GM18907 (cell line): Measurements from ENCODE around the gene MED6.

Experiments used
- ATAC-seq: cut with Tn5 transposase; IDR thresholded peaks from one replicate; pipeline ENCODE4 v1.9.1; 2021; ENCODE audit warnings: mild to moderate bottlenecking, moderate library complexity; ENCODE audit not compliant: unreplicated experiment

Gene MED6

DNA sequence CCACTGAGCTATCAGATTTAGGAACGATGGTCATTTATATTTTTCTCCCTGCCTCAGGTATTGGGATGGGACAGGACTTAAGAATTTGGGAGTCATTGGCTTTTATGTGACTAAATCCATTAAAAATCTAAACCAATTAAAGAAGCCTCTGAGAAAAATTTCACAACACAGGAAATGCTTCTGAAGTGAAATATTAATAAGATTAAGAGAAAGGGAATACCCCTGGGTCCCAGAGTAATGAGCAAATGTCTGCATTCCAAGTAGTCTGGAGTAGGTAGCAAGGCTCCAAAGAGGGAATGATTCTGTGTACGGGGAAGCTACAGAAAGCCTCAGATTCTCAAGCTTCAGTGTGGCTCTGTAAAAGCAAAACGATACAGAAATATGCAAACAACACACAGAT, 707 bp upstream of the MED6 start:
- peak; percentile 6 for ATAC-seq

DNA sequence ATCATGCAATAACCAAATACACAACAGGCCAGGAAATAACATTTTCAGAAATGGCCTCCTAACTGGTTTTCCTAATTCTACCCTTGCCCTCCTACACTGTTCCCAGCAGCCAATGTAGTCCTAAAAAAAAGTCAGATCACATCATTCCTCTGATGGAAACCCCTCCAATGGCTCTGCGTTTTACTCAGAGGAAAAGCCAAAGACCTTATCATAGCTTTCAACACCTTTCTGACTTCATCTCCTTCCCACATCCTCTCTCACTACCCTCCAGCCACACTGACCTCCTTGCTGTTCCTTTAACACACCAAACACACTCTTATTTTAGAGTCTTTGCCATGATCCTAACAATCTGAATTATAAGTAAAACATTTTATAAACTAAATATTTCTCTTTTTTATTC, 1.1 kb downstream of the MED6 start:
- no peak for ATAC-seq

DNA sequence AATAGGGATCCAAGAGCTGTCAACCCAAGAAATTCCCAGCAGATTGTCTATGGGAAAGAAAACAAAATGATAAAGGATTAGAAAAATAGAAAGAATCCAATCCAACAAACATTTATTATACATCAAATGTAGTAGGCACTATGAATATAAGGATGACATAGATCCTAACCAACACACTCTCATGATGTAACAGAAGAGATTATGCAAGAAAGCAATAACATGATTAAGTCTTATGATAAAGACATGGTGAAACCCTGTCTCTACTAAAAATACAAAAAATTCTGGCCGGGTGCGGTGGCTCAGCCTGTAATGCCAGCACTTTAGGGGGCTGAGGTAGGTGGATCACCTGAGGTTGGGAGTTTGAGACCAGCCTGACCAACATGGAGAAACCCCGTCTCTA, 2.7 kb downstream of the MED6 start:
- ATAC-seq, result no peak

DNA sequence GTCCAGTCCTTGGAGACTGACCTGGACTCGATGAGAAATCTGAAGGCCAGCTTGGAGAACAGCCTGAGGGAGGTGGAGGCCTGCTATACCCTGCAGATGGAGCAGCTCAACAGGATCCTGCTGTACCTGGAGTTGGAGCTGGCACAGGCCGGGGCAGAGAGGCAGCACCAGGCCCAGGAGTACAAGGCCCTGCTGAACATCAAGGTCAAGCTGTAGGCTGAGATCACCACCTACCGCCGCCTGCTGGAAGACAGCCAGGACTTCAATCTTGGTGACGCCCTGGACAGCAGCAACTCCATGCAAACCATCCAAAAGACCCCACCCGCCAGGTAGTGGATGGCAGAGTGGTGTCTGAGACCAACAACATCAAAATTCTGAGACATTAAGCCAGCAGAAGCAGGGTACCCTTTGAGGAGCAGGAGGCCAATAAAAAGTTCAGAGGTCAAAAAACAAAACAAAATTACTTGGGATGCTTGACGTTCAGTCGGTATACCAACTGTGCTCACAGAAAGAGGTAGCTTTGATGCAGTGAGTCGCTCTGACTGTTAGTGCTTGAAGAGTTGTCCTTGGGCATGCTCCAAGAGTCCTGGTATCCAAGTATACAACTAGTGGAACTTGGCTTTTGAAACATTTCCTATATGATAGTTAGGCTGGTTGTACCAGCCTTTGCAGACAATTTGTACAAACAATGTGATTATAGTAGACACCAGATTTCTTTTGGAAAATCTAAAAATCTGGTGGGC, 4.8 kb downstream of the MED6 start:
- ATAC-seq, result no peak

DNA sequence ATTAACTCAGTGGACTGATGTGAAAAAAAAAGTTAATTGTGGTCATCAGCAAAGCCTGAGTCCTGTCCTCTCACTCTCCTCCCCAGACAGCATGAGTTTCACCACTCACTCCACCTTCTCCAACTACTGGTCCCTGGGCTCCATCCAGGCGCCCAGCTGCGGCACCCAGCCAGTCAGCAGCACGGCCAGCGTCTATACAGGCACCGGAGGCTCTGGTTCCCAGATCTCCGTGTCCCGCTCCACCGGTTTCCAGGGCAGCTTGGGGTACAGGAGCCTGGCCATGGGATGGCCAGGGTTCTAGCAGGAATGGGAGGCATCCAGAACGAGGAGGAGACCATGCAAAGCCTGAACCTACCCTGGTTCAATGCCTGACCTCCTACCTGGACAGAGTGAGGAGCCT, 6.0 kb downstream of the MED6 start:
- no peak for ATAC-seq

DNA sequence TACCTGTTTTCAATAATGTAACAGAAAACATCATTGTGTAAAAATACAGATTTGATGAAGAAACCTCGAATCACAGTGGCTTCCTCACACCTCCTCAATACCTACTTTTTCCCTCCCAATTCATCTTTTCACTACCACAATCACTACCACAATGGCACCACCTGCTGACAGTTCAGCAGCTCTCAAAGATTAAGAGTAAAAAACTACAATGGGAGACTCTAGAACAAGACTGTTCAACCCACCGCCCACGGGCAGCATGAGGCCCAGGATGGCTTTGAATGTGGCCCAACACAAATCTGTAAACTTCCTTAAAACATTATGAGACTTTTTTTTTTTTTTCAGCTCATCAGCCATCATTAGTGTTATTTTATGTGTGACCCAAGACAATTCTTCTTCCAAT, 15.2 kb downstream of the MED6 start:
- ATAC-seq, result no peak

DNA sequence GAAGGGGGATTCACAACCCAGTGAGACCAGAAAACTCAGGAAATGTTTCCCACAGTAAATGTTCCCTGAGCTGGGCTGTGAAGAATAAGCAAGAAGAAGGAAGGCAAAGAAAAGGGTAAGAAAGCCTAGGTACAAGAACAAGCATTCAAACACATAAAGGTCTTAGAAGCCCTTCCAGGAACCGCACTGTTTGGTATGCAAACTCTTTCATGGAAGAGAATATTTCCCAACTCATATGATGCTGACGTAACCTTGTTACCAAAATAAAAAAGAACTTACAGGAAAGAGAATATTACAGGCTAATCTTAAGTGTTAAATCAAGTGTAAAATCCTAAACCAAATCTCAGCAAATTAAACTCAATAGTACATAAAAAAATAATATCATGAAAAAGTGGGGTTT, 23.6 kb downstream of the MED6 start:
- ATAC-seq, result no peak

DNA sequence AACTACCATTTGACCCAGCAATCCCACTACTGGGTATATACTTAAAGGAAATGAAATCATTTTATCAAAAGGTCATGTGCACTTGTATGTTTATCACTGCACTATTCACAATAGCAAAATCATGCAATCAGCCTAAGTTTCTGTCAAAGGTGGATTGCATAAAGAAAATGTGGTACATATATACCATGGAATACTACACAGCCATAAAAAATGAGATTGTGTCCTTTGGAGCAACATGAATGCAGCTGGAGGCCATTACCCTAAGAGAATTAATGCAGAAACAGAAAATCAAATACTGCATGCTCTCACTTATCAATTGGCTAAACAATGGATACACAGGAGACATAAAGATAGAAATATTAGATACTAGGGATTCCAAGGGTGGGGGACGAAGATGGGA, 27.4 kb downstream of the MED6 start:
- ATAC-seq, result no peak

DNA sequence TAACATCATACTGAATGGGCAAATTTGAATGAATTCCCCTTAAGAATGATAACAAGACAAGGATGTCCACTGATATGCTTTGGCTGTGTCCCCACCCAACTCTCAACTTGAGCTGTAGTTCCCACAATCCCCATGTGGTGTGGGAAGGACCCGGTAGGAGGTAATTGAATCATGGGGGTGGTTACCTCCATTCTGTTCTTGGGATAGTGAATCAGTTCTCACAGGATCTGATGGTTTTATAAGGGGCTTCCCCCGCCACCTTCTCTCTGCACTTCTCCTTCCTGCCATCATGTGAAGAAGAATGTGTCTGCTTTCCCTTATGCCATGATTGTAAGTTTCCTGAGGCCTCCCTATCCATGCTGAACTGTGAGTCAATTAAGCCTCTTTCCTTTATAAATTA, 29.3 kb downstream of the MED6 start:
- ATAC-seq, result no peak

DNA sequence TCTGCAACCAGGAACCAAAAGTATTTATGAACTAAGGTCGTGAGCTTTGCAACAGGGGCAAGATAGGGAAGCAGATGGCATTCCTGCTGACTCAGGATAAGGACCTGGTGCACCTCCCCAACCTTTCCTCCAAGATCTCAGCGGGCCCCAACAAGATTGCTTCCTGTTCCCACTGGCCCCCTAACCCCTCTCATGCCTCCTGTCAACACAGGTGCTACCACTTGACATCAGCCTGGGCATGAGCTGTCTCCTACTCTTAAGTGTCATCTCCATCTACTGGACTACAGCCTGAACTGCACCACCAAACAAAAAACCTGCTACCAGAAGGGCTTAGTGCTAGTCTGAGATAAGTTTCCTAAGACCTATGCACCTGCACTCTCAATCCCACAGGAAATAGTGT, 32.7 kb downstream of the MED6 start:
- no peak for ATAC-seq

DNA sequence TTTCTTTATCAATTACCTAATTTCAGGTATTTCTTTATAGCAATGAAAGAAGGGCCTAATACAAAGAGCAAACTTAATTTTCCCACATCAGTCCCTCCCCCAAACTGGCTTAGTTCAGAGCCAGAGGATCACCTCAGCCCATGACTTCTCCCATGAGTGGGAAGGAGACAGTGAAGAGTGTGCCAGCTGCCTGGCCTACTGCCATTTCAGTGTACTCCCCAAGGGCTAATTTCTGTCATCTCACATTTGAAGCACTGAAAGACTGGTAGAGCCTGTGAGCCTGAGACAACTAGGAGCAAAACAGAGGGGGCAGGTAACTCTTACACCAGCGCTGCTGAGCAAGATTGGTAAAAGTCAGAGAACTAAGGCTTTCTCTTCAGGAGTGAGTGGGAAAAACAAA, 36.6 kb downstream of the MED6 start:
- no peak for ATAC-seq

DNA sequence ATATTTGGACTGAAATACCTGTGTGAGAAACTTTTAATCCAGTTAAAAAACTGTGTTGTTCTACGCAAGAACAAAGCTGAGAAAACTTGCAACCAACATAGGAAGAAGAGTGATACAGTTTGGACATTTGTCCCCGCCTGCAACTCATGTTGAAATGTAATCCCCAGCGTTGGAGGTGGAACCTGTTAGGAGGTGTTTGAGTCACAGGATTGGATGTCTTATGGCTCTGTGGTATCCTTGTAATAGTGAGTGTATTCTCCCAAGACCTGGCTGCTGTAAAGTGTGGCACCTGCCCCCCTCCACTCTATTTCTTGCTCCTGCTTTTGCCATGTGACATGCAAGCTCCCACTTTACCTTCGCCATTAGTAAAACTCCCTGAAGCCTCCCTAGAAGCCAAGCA, 37.0 kb downstream of the MED6 start:
- ATAC-seq, result no peak

DNA sequence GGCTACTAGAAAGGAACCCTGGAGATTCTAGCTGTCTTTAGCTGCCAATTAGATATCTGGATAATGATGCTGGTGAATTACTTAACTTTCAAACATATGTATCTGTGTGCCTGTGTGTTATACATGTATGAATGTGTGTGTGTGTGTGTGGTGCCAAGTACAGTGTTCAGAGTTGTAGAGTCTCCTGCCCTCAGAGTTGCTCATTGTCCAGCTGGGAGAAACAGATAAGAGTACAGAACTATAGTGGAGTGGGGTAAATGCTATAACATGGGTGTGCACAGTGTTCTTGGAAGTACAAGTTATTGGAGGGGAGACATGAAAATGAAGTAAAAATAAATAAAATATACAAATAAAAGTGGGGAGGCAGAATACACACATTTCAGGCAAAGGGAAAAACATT, 42.1 kb downstream of the MED6 start:
- ATAC-seq, result no peak

DNA sequence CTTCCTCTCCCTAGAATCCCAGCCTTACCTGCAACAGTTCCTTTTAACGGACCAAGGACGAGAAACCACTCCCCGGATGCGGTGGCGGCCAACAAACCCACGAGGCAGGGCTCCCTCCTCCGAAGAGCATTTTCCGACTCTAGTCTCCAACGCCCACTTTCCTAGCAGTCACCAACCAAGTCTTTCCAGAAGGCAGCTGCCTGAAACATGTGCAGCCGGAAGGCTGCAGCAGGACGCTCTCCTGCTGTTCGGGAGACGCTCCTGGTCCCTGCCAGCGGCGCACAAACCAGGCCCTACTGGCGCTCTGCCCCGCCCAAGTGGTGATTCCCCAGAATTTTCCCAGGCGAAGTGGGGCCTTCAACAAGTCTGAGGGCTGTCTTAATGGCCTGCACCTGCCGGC, 44.6 kb downstream of the MED6 start:
- no peak for ATAC-seq

DNA sequence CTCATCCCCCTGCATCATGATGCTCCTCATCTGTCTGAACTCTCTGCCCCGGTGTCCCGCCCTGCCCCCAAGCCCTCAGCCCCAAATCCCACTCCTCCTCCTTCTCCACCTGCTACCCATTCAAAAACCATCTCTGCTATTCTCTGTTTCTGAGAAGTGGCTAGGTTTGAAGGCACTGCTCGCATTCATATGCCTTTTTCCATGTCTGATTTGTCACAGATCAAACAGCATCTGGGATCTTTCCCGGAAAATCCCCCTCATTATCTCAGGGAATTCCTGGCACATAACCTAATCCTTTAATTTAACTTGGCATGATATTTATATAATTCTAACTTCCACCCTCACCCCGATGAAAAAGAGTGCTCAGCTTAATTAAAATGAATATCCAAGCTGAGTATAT, 62.4 kb downstream of the MED6 start:
- ATAC-seq, result no peak

DNA sequence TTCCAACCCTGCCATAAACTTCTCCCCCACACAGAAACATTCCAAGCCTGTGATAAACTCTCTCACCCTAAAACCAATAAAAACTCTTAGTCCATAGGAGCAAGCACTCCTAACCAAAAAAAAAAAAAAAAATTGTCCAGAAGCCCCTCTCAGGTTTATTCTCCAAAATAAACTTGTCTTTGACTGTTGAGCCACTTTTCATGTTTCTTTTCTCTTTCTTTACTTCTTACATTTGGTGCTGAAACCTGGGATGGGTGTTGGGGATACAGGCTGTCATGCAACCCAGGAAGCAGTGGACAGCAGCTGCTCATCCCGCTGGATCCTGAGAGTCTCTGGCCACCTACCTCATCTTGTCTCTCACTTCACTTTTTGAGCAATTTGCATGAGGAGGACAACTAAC, 63.6 kb downstream of the MED6 start:
- no peak for ATAC-seq

DNA sequence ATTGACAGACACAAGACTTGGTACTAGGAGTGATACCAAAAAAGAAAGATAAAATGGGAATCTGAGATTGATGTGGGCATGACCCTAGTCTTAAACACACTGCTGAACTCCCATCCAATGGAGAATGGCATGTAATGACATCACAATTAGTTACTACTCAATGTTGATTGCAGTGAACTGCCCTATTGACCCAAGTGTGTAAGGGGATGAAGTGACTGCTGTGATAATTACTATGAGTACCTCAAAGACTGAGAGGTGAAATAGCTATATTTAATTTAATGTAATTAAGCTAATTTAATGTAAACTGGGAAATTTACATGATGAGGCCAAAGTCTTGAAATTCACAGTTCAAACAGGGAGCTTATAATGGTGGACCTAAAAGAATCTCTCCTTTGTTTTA, 65.6 kb downstream of the MED6 start, which contains the start of gene ADAM20:
Gene ADAM20 (minus strand): TSS at position 101 of the 400 bp plus-strand sequence. CDS start 10,247 bp downstream, outside the sequence.
- ATAC-seq, result no peak
